Activated CD4-positive, alpha-beta T cell treated with anti-CD3 and anti-CD28 coated beads for 24 hours (primary cell): ENCODE measurements around the gene CLCN6.
A peak's percentile ranks its signal among the peaks of the same experiment; 100 is the strongest.

ENCODE experiments used
- DNase-seq, 2 donors: peaks; one replicate each; pipeline ENCODE4 v3.0.0-alpha.2; 2020; ENCODE audit warnings: low read depth in 2 of 2

Gene CLCN6

DNA sequence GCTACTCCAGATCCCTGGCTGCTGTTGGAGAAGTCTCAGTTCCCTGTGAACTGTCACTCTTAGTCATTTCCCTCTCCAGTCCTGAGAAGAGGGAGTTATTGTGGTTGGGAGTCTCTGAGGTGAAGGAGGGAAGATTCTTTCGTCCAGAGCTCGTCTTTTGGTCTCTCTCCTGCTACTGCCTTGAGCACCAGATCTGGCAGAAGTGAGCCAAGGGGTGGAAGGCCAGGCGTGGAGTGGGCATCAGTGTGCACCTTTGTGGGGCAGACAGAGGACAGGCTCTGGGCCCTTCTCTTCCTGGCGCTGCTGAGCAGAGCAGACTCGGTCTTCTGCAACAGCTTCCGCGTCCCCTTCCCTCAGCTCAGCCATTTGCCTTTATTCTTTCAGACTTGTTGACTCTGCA lies 19.1 kb downstream of the CLCN6 start:
- no peak for DNase-seq

- no peak for DNase-seq
Measured at GRCh38 chr1:11826946-11827345, 21.0 kb downstream of the CLCN6 start.

DNA sequence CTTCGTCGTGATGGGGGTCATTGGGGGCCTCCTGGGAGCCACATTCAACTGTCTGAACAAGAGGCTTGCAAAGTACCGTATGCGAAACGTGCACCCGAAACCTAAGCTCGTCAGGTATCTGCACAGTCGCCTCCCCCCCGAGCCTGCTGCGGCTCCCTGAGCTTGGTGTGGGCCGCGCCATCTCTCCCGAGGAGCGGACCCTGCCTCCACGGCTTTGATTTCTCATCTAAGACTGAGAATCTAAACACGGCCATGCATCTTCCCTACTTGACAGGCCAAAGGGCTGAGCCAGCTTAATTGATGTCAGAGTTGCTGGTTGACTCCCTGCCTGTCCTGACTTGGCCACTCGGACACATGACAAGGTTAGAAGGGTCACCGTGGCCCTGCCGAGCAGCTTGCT lies 22.5 kb downstream of the CLCN6 start:
- no peak for DNase-seq

- DNase-seq = no peak
Measured at GRCh38 chr1:11831945-11832725, 26.1 kb downstream of the CLCN6 start.

DNA sequence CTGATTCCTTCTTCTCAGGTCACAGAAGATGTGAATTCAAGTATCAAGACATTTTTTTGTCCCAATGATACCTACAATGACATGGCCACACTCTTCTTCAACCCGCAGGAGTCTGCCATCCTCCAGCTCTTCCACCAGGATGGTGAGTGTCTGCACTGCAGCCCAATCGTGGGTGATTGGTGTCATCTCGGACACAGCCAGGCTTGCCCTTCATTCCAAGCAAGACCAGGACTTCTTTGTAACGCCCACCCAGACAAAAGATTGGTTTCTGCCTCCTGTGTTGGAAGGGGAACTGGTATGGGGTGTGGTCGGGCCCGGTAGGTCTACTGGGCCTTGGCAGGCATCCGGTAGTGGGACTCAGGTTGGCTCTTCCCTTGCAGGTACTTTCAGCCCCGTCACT lies 27.5 kb downstream of the CLCN6 start:
- DNase-seq = no peak

DNA sequence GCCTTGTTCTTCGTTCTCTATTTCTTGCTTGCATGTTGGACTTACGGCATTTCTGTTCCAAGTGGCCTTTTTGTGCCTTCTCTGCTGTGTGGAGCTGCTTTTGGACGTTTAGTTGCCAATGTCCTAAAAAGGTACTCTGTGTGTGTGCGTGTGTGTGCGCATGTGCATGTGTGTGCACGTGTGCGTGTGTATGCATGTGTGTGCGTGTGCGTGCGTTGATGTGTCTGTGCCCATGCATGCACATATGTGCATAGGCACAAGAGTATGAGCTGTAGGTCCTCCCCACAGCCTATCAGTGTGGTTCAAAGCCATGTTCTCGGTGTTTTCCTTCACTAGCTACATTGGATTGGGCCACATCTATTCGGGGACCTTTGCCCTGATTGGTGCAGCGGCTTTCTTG lies 27.9 kb downstream of the CLCN6 start:
- DNase-seq = no peak

DNA sequence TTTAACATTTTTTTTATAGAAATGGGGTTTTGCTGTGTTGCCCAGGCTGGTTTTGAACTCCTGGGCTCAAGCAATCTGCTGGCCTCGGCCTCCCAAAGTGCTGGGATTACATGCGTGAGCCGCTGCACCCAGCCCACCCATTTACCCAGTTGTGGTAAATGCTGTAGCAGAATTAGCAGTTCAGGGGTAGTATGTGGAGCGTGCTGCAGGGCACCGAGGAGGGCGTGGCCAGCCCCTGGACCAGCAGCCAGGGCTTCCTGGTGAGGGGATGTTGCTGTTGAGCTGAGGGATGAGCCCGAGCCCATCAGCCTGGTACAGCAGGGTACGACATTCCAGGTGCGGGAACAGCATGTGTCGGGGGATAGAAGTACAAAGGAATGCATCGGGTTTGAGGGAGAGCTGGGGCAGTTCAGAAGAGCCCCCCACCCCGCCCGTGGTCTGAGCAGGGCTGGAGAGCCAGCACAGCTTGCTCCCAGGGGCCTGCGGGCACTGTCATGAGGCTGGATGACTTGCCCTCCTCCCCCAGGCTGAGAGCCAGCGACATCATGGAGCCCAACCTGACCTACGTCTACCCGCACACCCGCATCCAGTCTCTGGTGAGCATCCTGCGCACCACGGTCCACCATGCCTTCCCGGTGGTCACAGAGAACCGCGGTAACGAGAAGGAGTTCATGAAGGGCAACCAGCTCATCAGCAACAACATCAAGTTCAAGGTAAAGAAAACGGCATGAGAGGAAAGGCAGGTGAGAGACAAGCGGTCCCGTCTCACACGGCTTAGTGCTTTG lies 29.6 kb downstream of the CLCN6 start:
- no peak for DNase-seq

DNA sequence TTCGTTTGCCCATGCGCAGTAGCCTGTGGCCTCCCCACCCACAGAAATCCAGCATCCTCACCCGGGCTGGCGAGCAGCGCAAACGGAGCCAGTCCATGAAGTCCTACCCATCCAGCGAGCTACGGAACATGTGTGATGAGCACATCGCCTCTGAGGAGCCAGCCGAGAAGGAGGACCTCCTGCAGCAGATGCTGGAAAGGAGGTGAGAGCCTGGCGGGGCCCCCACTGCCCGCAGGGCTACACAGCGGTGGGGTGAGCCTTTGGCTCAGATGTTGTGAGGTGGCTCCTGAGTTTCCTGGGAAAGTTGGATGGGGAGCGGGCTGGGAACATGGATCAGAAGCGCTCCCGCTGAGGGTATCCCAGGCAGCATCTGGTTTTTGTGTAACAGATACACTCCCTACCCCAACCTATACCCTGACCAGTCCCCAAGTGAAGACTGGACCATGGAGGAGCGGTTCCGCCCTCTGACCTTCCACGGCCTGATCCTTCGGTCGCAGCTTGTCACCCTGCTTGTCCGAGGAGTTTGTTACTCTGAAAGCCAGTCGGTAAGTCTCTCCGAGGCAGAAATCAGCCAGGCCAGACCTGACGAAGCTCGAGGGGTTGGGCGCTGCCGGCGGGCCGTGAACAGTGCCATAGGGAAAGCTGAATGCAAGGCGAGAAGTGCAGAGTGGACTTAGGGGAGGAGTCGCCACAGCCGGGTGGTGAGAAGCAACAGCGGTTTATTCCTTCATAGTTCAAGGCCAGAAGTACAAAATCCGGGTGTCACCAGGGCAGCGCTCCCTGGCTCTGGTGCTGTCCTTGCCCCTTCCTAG lies 31.2 kb downstream of the CLCN6 start:
- no peak for DNase-seq

DNA sequence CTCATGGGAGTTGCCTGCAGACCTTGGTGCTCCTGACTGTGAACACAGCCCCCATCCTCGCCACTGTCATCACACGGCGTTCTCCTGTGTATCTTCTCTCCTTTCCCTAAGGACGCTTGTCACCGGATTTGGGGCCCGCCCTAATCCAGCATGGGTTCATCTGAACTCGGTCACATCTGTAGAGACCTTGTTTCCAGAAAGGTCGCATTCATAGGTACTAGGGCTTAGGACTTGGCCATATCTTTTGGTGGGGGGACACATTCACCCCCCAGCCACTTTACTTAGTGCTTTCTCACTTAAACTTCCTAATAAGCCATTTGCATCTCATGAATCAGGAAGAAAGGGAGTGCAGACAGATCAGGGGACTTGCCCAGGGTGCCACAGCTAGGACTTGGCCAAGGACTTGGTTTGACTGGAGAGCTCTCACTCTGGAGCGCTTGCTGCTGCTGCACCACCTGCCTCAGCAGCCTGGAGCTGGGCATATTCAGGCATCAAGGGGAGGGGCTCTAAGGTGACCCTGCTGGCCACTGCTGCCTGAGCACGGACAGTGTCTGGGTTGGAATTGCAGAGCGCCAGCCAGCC lies 31.9 kb downstream of the CLCN6 start:
- DNase-seq = no peak

DNA sequence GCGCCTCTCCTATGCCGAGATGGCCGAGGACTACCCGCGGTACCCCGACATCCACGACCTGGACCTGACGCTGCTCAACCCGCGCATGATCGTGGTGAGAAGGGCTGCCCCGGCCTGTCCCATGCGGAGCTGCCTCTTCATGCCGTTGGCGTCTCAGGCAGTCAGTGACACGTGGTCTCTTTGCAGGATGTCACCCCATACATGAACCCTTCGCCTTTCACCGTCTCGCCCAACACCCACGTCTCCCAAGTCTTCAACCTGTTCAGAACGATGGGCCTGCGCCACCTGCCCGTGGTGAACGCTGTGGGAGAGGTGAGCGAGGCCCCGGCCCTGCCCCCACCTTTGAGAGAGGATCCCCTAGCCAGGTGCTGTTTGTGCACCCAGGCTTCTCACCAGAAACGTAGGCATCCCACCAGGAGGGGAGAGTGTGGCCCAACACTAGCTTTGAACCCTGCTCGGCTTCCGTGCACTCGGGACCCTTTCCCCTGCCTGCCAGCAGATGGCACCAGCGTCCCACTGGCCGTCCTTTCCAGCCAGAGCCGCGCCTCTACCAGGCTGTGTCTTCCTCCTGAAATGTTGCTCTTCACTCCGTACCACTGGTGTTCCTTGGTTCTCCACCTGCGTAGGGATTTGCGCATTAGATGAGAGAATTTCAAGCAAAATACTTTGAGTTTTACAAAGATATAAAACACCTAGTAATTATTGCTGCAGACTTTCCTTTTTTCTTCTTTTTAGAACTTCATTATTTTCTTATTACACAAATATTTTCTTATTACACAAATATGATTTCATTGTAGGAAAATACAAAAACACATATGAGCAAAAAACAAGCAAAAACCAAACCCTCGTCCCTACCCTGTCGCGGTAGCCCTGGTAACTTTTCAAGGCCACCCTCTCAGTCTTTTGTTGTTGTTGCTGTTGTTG lies 32.6 kb downstream of the CLCN6 start:
- peak; percentile 59 to 62 for DNase-seq

GRCh38 chr1:11839727-11840705 lies 34.0 kb downstream of the CLCN6 start:
- DNase-seq = no peak

DNA sequence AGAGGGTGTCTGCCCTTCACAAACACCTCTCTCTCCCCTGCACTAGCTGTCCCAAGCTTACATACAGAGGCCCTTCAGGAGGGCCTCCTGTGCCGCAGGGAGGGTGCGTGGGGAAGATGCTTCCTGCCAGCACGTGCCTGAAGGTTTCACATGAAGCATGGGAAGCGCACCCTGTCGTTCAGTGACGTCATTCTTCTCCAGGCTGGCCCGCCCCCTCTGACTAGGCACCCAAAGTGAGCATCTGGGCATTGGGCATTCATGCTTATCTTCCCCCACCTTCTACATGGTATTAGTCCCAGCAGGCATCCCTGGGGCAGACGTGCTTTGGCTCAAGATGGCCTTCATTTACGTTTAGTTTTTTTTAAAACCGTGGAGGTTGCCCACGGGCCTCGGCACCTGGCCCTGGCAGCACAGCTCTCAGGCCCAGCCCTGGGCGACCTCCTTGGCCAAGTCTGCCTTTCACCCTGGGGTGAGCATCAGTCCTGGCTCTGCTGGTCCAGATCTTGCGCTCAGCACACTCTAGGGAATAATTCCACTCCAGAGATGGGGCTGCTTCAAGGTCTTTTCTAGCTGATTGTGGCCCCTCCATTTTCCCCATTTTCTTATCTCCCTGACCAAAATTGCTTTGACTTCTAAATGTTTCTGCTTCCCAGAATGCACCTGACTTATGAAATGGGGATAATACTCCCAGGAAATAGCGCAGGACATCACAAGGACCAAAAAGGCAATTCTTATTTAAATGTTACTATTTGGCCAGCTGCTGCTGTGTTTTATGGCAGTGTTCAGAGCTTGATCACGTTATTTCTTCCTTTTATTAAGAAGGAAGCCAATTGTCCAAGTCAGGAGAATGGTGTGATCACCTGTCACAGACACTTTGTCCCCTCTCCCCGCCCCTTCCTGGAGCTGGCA lies 35.5 kb downstream of the CLCN6 start:
- DNase-seq = no peak

DNA sequence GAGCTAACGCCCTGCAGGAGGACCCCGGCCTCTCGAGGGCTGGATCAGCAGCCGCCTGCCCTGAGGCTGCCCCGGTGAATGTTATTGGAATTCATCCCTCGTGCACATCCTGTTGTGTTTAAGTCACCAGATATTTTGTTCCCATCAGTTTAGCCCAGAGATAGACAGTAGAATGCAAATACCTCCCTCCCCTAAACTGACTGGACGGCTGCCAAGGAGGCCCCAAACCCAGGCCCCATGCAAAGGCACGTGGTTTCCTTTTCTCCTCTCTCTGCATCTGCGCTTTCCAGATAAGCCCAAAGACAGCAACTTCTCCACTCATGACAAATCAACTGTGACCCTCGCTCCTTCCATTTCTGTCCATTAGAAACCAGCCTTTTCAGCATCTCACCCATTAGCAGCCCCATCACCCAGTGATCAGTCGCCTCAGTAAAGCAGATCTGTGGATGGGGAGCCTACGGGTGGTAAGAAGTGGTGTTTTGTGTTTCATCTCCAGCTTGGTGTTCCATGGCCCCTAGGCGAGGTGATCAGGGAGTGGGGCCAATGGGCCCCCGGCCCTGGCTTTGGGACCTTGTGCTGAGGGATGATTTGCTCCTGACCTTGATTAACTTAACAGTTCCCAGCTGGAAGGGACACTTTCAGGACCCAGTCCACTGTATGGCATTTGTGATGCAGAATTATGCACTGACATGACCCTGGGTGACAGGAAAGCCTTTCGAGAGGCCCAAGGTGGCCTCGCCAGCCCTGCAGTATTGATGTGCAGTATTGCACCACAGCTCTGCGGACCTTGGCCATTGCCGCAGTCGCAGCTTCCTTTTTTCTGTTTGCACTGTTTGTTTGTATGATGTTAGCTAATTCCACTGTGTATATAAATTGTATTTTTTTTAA lies 36.4 kb downstream of the CLCN6 start:
- DNase-seq = no peak

GRCh38 chr1:11845641-11846335 lies 39.8 kb downstream of the CLCN6 start:
- no peak for DNase-seq

GRCh38 chr1:11847667-11848372 lies 41.8 kb downstream of the CLCN6 start, which contains the start of gene NPPA:
TSS of gene NPPA (minus strand) at chr1:11847783. CDS start at chr1:11847684, 99 bp downstream.
- no peak for DNase-seq

- no peak for DNase-seq
Measured at GRCh38 chr1:11848373-11848700, 42.3 kb downstream of the CLCN6 start.
